Gastroesophageal sphincter (tissue), 4 donors: Measurements from ENCODE around the gene DPT. TPM values are rescaled to one million over a fixed set of nuclear protein-coding genes. Genes with fewer than 3 reads are reported as not detected.

Experiments
- ATAC-seq: fragments of 150-250 bp; one replicate; pipeline ENCODE4 v1.9.1; 2016; ENCODE audit warnings: mild to moderate bottlenecking, moderate library complexity
- H3K27ac ChIP-seq, 4 donors: fragments of 200-600 bp; sonication (generic) in 3 of 4; 1 replicate in 3 of 4; 2 replicates in 1 of 4; pipeline ENCODE4 v1.5.1; 2016 to 2019
- H3K27me3 ChIP-seq: fragments of 200-600 bp; sonication (generic); one replicate; pipeline ENCODE4 v1.5.1; 2019
- H3K36me3 ChIP-seq, 2 donors: fragments of 200-600 bp; sonication (generic); one replicate each; pipeline ENCODE4 v1.5.1; 2019; ENCODE audit warnings: control low read depth in 1 of 2
- H3K4me1 ChIP-seq, 3 donors: fragments of 200-600 bp; sonication (generic); 1 replicate in 2 of 3; 2 replicates in 1 of 3; pipeline ENCODE4 v1.5.1; 2016 to 2019; ENCODE audit warnings: control low read depth in 2 of 3
- H3K4me3 ChIP-seq, 2 donors: fragments of 200-600 bp; sonication (generic); one replicate each; pipeline ENCODE4 v1.5.1; 2019; ENCODE audit warnings: mild to moderate bottlenecking in 1 of 2, moderate library complexity in 1 of 2
- H3K9me3 ChIP-seq, 3 donors: fragments of 200-600 bp; sonication (generic); one replicate each; pipeline ENCODE4 v1.5.1; 2017 to 2019; ENCODE audit warnings: control low read depth in 2 of 3
- CTCF ChIP-seq, 4 experiments: fragments of 200-600 bp in 2 of 4; fragments of 450-650 bp in 2 of 4; sonication (generic) in 1 of 4; IDR thresholded peaks; one replicate each; pipeline ENCODE4 v1.5.1; 2017 to 2019; ENCODE audit warnings: antibody characterized with exemption in 4 of 4, mild to moderate bottlenecking in 2 of 4, moderate library complexity in 2 of 4
- EP300 ChIP-seq: sonication (generic); formaldehyde crosslinking; IDR thresholded peaks from one replicate; pipeline ENCODE4 v1.6.1; 2017; ENCODE audit warnings: antibody characterized with exemption, mild to moderate bottlenecking
- POLR2A ChIP-seq, 2 donors: fragments of 450-650 bp; IDR thresholded peaks; one replicate each; pipeline ENCODE4 v1.6.1; 2017; ENCODE audit warnings: antibody characterized with exemption in 2 of 2, mild to moderate bottlenecking in 2 of 2, moderate library complexity in 1 of 2
- POLR2AphosphoS5 ChIP-seq: sonication (generic); formaldehyde crosslinking; IDR thresholded peaks from one replicate; pipeline ENCODE4 v1.6.1; 2017; ENCODE audit warnings: antibody characterized with exemption
- WGBS, 2 donors: methylation state at CpG; one replicate each; pipeline ENCODE4 v1.1.5; 2018; ENCODE audit warnings: low coverage in 1 of 2; 5-methylcytosine and 5-hydroxymethylcytosine counted together
- total RNA-seq, 4 donors: library from RNA; depleted of rRNA; stranded (reverse); fragments of >200 nt; gene quantifications; one replicate each; pipeline ENCODE4 v1.1.0, GENCODE V29; 2016

DPT gene
- total RNA-seq, 4 donors from 2014 or later: 75.2 to 354 (median 130) TPM

DNA sequence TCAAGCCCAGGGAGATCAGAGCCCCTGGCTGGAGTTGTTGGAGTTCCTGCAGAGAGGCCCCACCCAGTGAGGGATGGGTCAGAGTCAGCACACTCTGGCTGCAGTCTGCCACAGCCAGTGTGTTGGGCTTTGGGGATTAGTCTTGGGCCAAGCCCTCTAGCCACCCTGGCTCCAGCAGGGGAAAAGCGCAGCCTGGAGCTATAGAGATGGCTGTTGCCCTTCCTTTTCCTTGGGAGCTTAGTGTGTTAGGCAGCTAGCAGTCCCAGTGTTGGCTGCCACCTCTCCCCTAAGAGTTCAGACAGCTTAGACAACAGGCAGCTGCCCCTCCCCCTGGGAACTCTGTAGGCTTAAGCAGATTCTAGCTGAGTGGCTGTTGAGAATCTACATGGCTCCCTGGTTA is 45.1 kb downstream of the DPT start:
- Histone ChIP-seq H3K4me1 (peaks cover 0 to 12% (median 3%) of the 10 kb centered on the region in 3 donors), H3K9me3 (no peaks in the 10 kb centered on the region), H3K4me3 (no peak overlapping the region), H3K36me3 (no peaks in the 10 kb centered on the region), H3K27ac (no peak overlapping the region), H3K27me3 (no peaks in the 10 kb centered on the region)
- WGBS, 2 donors: no CpG with 5 or more reads among the region's 1 CpG
- TF ChIP-seq POLR2A (IDR thresholded peaks at IDR 0.05) (no peak), POLR2AphosphoS5 (no peak), EP300 (no peak), CTCF (IDR thresholded peaks at IDR 0.05) (no peak)
- no peak for ATAC-seq

GRCh38 chr1:168676861-168677260 is 52.1 kb downstream of the DPT start:
- no peak for ATAC-seq
- no peaks in the 10 kb centered on the region for H3K9me3 ChIP-seq
- no peaks in the 10 kb centered on the region for H3K27me3 ChIP-seq
- no peak overlapping the region for H3K27ac ChIP-seq
- WGBS, 2 donors: 83 to 92% methylated on average over 1 of the region's 1 CpG
- H3K36me3 ChIP-seq: no peaks in the 10 kb centered on the region
- TF ChIP-seq EP300 (no peak), POLR2A (IDR thresholded peaks at IDR 0.05) (no peak), POLR2AphosphoS5 (no peak)
- peaks cover 0 to 6% (median 0%) of the 10 kb centered on the region in 3 donors for H3K4me1 ChIP-seq
- no peak overlapping the region for H3K4me3 ChIP-seq

DNA sequence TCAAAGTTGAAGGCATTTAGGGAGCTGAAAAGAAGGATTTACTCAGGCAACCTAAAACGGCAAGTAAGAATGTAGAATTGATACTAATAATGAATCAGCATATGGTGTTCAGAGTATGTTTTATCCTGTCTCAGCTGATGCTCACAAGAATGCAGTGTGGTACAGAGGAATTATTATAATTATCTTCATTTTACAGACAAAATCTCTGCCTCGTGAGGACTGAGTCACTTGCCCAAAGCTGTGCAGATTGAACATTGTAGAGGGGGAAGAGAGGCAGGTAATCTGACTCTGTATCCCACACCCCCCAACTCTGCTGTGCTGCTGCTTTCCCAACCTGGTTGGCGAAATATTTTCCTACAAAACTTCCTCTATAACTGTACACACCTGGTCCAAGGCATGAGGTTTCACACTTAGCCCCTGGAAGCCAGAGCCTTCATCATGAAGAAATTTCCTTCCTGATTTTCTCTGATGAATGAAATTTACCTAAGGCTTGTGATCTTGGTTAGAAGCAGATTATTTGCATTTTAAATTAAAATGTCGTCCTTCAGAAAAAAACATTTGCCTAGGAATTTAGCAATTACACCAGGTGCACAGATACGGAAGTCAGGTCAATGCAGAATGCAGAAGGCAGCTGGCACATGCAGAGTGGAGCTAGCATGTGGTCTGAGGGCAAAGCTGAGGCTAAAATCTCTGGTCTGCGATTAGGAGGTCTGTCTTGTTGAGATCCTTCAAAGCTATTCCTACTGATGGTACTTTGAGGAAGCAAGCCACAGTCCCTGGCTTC is 52.8 kb downstream of the DPT start:
- no peak overlapping the region for H3K4me3 ChIP-seq
- H3K4me1 ChIP-seq: peaks cover 0 to 6% (median 0%) of the 10 kb centered on the region in 3 donors
- H3K36me3 ChIP-seq: no peaks in the 10 kb centered on the region
- TF ChIP-seq CTCF (IDR thresholded peaks at IDR 0.05): no peak
- TF ChIP-seq POLR2A (IDR thresholded peaks at IDR 0.05): no peak
- TF ChIP-seq EP300: no peak
- no peak for TF ChIP-seq POLR2AphosphoS5
- H3K27ac ChIP-seq: no peak overlapping the region
- 82 to 87% methylated on average over 4 to 6 of the region's 6 CpGs for WGBS, 2 donors
- no peak for ATAC-seq
- no peaks in the 10 kb centered on the region for H3K9me3 ChIP-seq
- no peaks in the 10 kb centered on the region for H3K27me3 ChIP-seq

GRCh38 chr1:168673974-168674683 is 54.9 kb downstream of the DPT start:
- no peak for ATAC-seq
- no peak for TF ChIP-seq POLR2A (IDR thresholded peaks at IDR 0.05)
- TF ChIP-seq CTCF (IDR thresholded peaks at IDR 0.05): no peak
- no peak for TF ChIP-seq POLR2AphosphoS5
- no peak for TF ChIP-seq EP300
- no peak overlapping the region for H3K4me3 ChIP-seq
- H3K36me3 ChIP-seq: no peaks in the 10 kb centered on the region
- no peaks in the 10 kb centered on the region for H3K27me3 ChIP-seq
- 44 to 86% methylated on average over 1 to 2 of the region's 2 CpGs for WGBS, 2 donors
- no peak overlapping the region for H3K27ac ChIP-seq
- peaks cover 0 to 6% (median 0%) of the 10 kb centered on the region in 3 donors for H3K4me1 ChIP-seq
- H3K9me3 ChIP-seq: no peaks in the 10 kb centered on the region

DNA sequence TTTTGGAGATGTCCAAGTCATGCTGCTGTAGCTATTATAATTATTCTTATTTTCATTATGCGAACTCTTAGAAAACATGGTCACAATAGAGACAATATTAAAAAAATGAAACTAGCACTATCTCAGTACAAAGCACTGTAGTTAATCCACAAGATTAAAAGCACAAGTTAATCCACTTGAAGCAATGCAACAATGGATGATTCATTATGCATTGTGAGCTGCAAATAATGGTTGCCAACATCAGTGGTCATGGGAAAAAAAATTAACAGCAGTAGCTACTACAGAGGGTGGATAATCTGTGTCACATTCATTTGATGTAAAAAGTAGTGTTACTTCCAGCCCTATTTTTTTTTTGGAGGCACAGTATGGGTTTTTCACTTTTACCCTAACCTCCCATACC is 56.7 kb downstream of the DPT start:
- peaks cover 0 to 6% (median 0%) of the 10 kb centered on the region in 3 donors for H3K4me1 ChIP-seq
- 100% methylated on average over 1 of the region's 1 CpG for WGBS, 2 donors
- no peaks in the 10 kb centered on the region for H3K9me3 ChIP-seq
- no peaks in the 10 kb centered on the region for H3K36me3 ChIP-seq
- no peak overlapping the region for H3K4me3 ChIP-seq
- no peak overlapping the region for H3K27ac ChIP-seq
- TF ChIP-seq POLR2AphosphoS5: no peak
- TF ChIP-seq POLR2A (IDR thresholded peaks at IDR 0.05): no peak
- no peak for TF ChIP-seq CTCF (IDR thresholded peaks at IDR 0.05)
- no peak for TF ChIP-seq EP300
- H3K27me3 ChIP-seq: no peaks in the 10 kb centered on the region
- no peak for ATAC-seq
